ENCODE results near the gene EGFL7.
"Not testable (repeated sequence)": the region's sequence is repeated elsewhere in the genome, so short reads cannot be mapped to it uniquely, and the experiment has no call there.

DNA sequence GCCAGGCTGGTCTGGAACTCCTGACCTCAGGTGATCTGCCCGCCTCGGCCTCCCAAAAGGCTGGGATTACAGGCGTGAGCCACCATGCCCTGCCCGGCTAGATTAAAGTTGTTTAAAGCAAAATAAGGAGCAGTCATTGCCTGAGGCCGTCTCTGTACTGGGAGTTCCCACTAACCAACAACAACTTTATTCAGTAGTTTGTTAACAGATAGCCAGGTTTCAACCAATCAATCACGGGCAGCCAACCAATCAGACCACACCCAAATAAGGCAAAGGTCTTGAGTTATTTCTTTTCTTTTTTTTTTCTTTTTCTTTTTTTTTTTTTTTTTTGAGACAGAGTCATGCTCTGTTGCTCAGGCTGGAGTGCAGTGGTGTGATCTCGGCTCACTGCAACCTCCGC lies 42.0 kb downstream of the EGFL7 start:
- TF ChIP-seq, protein P1, sequence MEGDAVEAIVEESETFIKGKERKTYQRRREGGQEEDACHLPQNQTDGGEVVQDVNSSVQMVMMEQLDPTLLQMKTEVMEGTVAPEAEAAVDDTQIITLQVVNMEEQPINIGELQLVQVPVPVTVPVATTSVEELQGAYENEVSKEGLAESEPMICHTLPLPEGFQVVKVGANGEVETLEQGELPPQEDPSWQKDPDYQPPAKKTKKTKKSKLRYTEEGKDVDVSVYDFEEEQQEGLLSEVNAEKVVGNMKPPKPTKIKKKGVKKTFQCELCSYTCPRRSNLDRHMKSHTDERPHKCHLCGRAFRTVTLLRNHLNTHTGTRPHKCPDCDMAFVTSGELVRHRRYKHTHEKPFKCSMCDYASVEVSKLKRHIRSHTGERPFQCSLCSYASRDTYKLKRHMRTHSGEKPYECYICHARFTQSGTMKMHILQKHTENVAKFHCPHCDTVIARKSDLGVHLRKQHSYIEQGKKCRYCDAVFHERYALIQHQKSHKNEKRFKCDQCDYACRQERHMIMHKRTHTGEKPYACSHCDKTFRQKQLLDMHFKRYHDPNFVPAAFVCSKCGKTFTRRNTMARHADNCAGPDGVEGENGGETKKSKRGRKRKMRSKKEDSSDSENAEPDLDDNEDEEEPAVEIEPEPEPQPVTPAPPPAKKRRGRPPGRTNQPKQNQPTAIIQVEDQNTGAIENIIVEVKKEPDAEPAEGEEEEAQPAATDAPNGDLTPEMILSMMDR (IDR thresholded peaks at IDR 0.05 in 8 of 11, conservative IDR thresholded peaks at IDR 0.05 in 3 of 11), result not testable (repeated sequence)
- TF ChIP-seq POLR2AphosphoS5 (IDR thresholded peaks at IDR 0.05), result not testable (repeated sequence)
